Measurements from ENCODE around the gene GAS1.

DNA sequence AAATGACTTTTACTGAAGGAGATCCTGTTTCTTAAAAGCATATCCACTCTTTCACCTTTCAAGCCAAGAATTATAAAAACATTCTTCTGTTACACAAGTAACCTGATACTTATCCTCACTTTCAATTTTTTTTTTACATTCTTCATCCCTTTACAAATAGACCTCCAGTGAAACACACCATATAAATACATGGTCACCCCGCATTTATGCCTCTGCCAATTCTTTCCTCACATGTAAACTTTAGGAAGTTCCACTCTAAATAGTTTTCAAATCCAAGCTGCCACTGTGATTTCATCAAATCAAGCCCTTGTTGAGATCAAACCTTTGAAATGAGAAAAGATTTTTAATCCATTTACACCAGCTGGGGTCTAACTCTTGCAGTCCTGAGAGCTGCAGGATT, 40.0 kb downstream of the GAS1 start:
- TF ChIP-seq, protein P1, sequence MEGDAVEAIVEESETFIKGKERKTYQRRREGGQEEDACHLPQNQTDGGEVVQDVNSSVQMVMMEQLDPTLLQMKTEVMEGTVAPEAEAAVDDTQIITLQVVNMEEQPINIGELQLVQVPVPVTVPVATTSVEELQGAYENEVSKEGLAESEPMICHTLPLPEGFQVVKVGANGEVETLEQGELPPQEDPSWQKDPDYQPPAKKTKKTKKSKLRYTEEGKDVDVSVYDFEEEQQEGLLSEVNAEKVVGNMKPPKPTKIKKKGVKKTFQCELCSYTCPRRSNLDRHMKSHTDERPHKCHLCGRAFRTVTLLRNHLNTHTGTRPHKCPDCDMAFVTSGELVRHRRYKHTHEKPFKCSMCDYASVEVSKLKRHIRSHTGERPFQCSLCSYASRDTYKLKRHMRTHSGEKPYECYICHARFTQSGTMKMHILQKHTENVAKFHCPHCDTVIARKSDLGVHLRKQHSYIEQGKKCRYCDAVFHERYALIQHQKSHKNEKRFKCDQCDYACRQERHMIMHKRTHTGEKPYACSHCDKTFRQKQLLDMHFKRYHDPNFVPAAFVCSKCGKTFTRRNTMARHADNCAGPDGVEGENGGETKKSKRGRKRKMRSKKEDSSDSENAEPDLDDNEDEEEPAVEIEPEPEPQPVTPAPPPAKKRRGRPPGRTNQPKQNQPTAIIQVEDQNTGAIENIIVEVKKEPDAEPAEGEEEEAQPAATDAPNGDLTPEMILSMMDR (conservative IDR thresholded peaks at IDR 0.05 in 1 of 2, IDR thresholded peaks at IDR 0.05 in 1 of 2; ENCODE audit: low read depth in 1 of 2, low read length in 2 of 2): no peak
- TF ChIP-seq EZH2 (IDR thresholded peaks at IDR 0.05; ENCODE audit: low read length, missing control alignments): no peak

Data from fibroblast of lung (primary cell).